Amygdala (tissue), 56 donors: ENCODE data around the gene SHROOM2.
A peak's percentile ranks its signal among the peaks of the same experiment; 100 is the strongest.

Source experiments
- DNase-seq, 56 donors: peaks; one replicate each; lab custom pipeline; 2025; lab: John Stamatoyannopoulos, UW

The SHROOM2 gene

GRCh38 chrX:9992061-9992460, 205.8 kb downstream of the SHROOM2 start:
- DNase-seq, result no peak

- DNase-seq, result no peak
Measured at GRCh38 chrX:9992724-9993123, 206.5 kb downstream of the SHROOM2 start.

GRCh38 chrX:9995855-9996339, 209.7 kb downstream of the SHROOM2 start:
- peak in 55 of 56 donors; percentile 3 to 88 (median 47) for DNase-seq

- DNase-seq, result no peak
Measured at GRCh38 chrX:9997041-9997440, 210.8 kb downstream of the SHROOM2 start.

GRCh38 chrX:9997524-9997923, 211.3 kb downstream of the SHROOM2 start:
- DNase-seq, result peak in 7 of 56 donors; percentile 3 to 43 (median 4)
